ENCODE measurements around the gene ATG2A. TPM values are rescaled to one million over a fixed set of nuclear protein-coding genes. Genes with fewer than 3 reads are reported as not detected.

ATG2A gene
- total and polyA plus RNA-seq, 10 of the 15 experiments (the other 5 are each of a cell fraction or from before 2014, with no cell fraction given) = 0.08 to 19.0 (median 4.6) TPM

- no peak overlapping the region for H3K27ac ChIP-seq (ENCODE audit: control insufficient read depth, insufficient read depth)
- BruUV-seq (replicated peaks) = no TSS peak
- TF ChIP-seq STAT1 (conservative IDR thresholded peaks at IDR 0.05) (no peak), TARDBP (IDR thresholded peaks at IDR 0.05; ENCODE audit: borderline replicate concordance) (no peak), SREBF2 (IDR thresholded peaks at IDR 0.05; ENCODE audit: low read length) (no peak), RB1 (IDR thresholded peaks at IDR 0.05; ENCODE audit: borderline replicate concordance) (no peak), IKZF1 (conservative IDR thresholded peaks at IDR 0.05) (no peak)
- TF ChIP-seq, protein P1, sequence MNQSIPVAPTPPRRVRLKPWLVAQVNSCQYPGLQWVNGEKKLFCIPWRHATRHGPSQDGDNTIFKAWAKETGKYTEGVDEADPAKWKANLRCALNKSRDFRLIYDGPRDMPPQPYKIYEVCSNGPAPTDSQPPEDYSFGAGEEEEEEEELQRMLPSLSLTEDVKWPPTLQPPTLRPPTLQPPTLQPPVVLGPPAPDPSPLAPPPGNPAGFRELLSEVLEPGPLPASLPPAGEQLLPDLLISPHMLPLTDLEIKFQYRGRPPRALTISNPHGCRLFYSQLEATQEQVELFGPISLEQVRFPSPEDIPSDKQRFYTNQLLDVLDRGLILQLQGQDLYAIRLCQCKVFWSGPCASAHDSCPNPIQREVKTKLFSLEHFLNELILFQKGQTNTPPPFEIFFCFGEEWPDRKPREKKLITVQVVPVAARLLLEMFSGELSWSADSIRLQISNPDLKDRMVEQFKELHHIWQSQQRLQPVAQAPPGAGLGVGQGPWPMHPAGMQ (IDR thresholded peaks at IDR 0.05; ENCODE audit: borderline replicate concordance) = no peak
- no peak overlapping the region for H3K4me3 ChIP-seq
- H3K9ac ChIP-seq (ENCODE audit: control insufficient read depth, insufficient read depth, low read length) = no peak overlapping the region
- ATAC-seq = no peak
- no peaks in the 10 kb centered on the region for H3K79me2 ChIP-seq (ENCODE audit: control insufficient read depth, insufficient read depth, low read length)
- no peak overlapping the region for H2AFZ ChIP-seq (ENCODE audit: control insufficient read depth, low read depth, low read length)
- no peaks in the 10 kb centered on the region for H3K9me3 ChIP-seq (replicated peaks; ENCODE audit: control insufficient read depth, insufficient read depth, low read length)
- in situ Hi-C loops (cut with MboI) = no loop called here
- 62% methylated on average over 9 of the region's 9 CpGs for WGBS (ENCODE audit: insufficient coverage, insufficient replicate concordance, low lambda C conversion rate, missing lambda C conversion rate)
- POLR2A ChIA-PET = interaction anchor here (0.6 to 19.9 kb wide), 5 partner anchors 11 to 602 kb away, joined by 4 to 620 read pairs (median 5); partner anchors contain the start of gene EHD1
- H3K27me3 ChIP-seq (replicated peaks in 1 of 2; ENCODE audit: control insufficient read depth in 2 of 2, insufficient read depth in 2 of 2, low read length in 1 of 2) = no peaks in the 10 kb centered on the region
- no peaks in the 10 kb centered on the region for H4K20me1 ChIP-seq (ENCODE audit: control insufficient read depth, insufficient read depth)
- no peak for DNase-seq (ENCODE audit: low read depth, low spot score)
- H3K4me1 ChIP-seq (ENCODE audit: control insufficient read depth, insufficient read depth, low read length) = peaks cover 12% of the 10 kb centered on the region
- intact Hi-C loops (cut with micrococcal nuclease; ENCODE audit: unreplicated experiment) = no loop called here
- peak; percentile 18 for FAIRE-seq
- CTCF ChIA-PET = interaction anchor here (0.6 to 30.0 kb wide), 8 partner anchors 10 to 388 kb away, joined by 3 to 1208 read pairs (median 9); partner anchors contain the start of genes CDC42BPG and EHD1
- no peaks in the 10 kb centered on the region for H3K36me3 ChIP-seq (ENCODE audit: control insufficient read depth in 2 of 2, insufficient read depth in 2 of 2, low read length in 1 of 2)
- RAD21 ChIA-PET (ENCODE audit: unreplicated experiment) = interaction anchor here (0.9 to 4.7 kb wide), 4 partner anchors 11 to 41 kb away, joined by 3 to 61 read pairs (median 6); no protein-coding TSS in a partner anchor
- SMC1A ChIA-PET (ENCODE audit: uncharacterized antibody, unreplicated experiment) = interaction anchor here (0.9 to 6.1 kb wide), 6 partner anchors 11 to 291 kb away, joined by 3 to 54 read pairs (median 5); no protein-coding TSS in a partner anchor
- 0 out of 2 replicates have a peak overlapping the region, but pooled peaks have one; percentile 69 for H3K4me2 ChIP-seq (ENCODE audit: control insufficient read depth, insufficient read depth)
These were observed 28.1 kb downstream of the ATG2A start for GRCh38 chr11:64888729-64889511.
